Endothelial cell of umbilical vein (primary cell): Measurements from ENCODE around the gene AACS. TPM values are rescaled to one million over a fixed set of nuclear protein-coding genes. Genes with fewer than 3 reads are reported as not detected.

Experiments used
- BruUV-seq: library from RNA; stranded (reverse); fragments of 400-500 nt; replicated peaks from 2 replicates; lab custom pipeline; 2021; lab: Mats Ljungman, UMichigan
- CTCF ChIA-PET: fragments of 300-600, 350-600 bp; sonication (Branson Sonifier 250); formaldehyde crosslinking; loops from one replicate; lab custom pipeline; 2021; ENCODE audit warnings: antibody characterized with exemption, inconsistent platforms; lab: Charles Lee
- POLR2A ChIA-PET: fragments of 300-600, 350-600 bp; sonication (Branson Sonifier 250); formaldehyde crosslinking; loops from one replicate; lab custom pipeline; 2021; ENCODE audit warnings: antibody characterized with exemption, inconsistent platforms; lab: Charles Lee
- DNase-seq: peaks from one replicate; pipeline ENCODE4 v3.0.0-alpha.2; 2011; ENCODE audit warnings: low read depth, low spot score
- FAIRE-seq: peaks from 2 replicates; lab custom pipeline; 2011; peaks lifted over from hg19 to GRCh38; lab: Jason Lieb, UNC
- H2AFZ ChIP-seq: 2 replicates; pipeline ENCODE4 v1.6.0; 2012; ENCODE audit warnings: low read depth, low read length, control low read depth, inconsistent platforms
- H3K27ac ChIP-seq: 2 replicates; pipeline ENCODE4 v1.5.1; 2011; ENCODE audit warnings: low read depth, mild to moderate bottlenecking, control low read depth, low read length, moderate library complexity; ENCODE audit not compliant: insufficient read depth
- H3K27me3 ChIP-seq, 2 experiments: 2 replicates each; pipeline versions ENCODE4 v1.6.0 to v1.6.1; 2011; ENCODE audit warnings: low read length in 2 of 2, mixed read lengths in 1 of 2; ENCODE audit not compliant: control insufficient read depth in 2 of 2, insufficient read depth in 2 of 2
- H3K36me3 ChIP-seq, 2 experiments: 2 replicates in 1 of 2; 3 replicates in 1 of 2; pipeline ENCODE4 v1.5.1; 2011; ENCODE audit warnings: low read length in 2 of 2, mild to moderate bottlenecking in 1 of 2, moderate library complexity in 1 of 2; ENCODE audit not compliant: control insufficient read depth in 2 of 2, insufficient read depth in 2 of 2; ENCODE audit errors: extremely low read depth in 1 of 2
- H3K4me1 ChIP-seq: 3 replicates; pipeline ENCODE4 v1.5.1; 2011; ENCODE audit warnings: mild to moderate bottlenecking, low read length; ENCODE audit not compliant: control insufficient read depth, insufficient read depth; ENCODE audit errors: extremely low read depth
- H3K4me2 ChIP-seq: 2 replicates; pipeline ENCODE4 v1.6.1; 2011; ENCODE audit warnings: low read length, control low read depth, mixed read lengths; ENCODE audit not compliant: insufficient read depth
- H3K4me3 ChIP-seq, 3 experiments: fragments of 200-600 bp in 1 of 3; sonication (generic), shearing (Covaris generic) in 1 of 3; replicated peaks in 1 of 3; 2 replicates each; pipeline ENCODE4 v1.5.1; 2011 to 2016; ENCODE audit warnings: control low read depth in 3 of 3, low read length in 3 of 3, mild to moderate bottlenecking in 2 of 3, inconsistent platforms in 1 of 3, low read depth in 1 of 3, moderate library complexity in 1 of 3; ENCODE audit not compliant: insufficient read depth in 1 of 3
- H3K79me2 ChIP-seq: 2 replicates; pipeline ENCODE4 v1.6.0; 2012; ENCODE audit warnings: low read length, inconsistent platforms; ENCODE audit not compliant: control insufficient read depth, insufficient read depth
- H3K9ac ChIP-seq: replicated peaks from 2 replicates; pipeline ENCODE3; 2011; ENCODE audit warnings: low read length, control low read depth; ENCODE audit not compliant: insufficient read depth; ENCODE audit errors: extremely low read depth
- H3K9me1 ChIP-seq: replicated peaks from 3 replicates; pipeline ENCODE4 v1.6.0; 2011; ENCODE audit warnings: mild to moderate bottlenecking, low read length; ENCODE audit not compliant: control insufficient read depth, insufficient read depth; ENCODE audit errors: extremely low read depth
- H3K9me3 ChIP-seq: replicated peaks from 2 replicates; pipeline ENCODE4 v1.5.1; 2012; ENCODE audit warnings: low read length, inconsistent platforms; ENCODE audit not compliant: control insufficient read depth, insufficient read depth
- H4K20me1 ChIP-seq: replicated peaks from 2 replicates; pipeline ENCODE3; 2011; ENCODE audit warnings: mild to moderate bottlenecking, low read length; ENCODE audit not compliant: control insufficient read depth, insufficient read depth; ENCODE audit errors: extremely low read depth
- EZH2 ChIP-seq: IDR thresholded peaks from 2 replicates; pipeline ENCODE4 v1.6.1; 2012; ENCODE audit warnings: borderline replicate concordance, low read depth, mild to moderate bottlenecking, moderate library complexity, low read length, inconsistent platforms; ENCODE audit not compliant: severe bottlenecking
- FOS ChIP-seq: IDR thresholded peaks from 2 replicates; pipeline ENCODE4 v1.6.1; 2011; ENCODE audit warnings: mild to moderate bottlenecking, low read length, moderate library complexity, borderline replicate concordance; ENCODE audit not compliant: insufficient read depth
- GATA2 ChIP-seq: IDR thresholded peaks from 2 replicates; pipeline ENCODE4 v1.7.0; 2011; ENCODE audit warnings: low read depth, mild to moderate bottlenecking, moderate library complexity, mixed read lengths, low read length; ENCODE audit not compliant: insufficient read length, insufficient read depth
- JUN ChIP-seq: IDR thresholded peaks from 2 replicates; pipeline ENCODE4 v1.6.1; 2011; ENCODE audit warnings: borderline replicate concordance, low read depth; ENCODE audit not compliant: insufficient read length, insufficient read depth
- MYC ChIP-seq: IDR thresholded peaks from one replicate; pipeline ENCODE4 v1.6.1; 2011; ENCODE audit warnings: mild to moderate bottlenecking, low read depth, low read length
- POLR2A ChIP-seq: IDR thresholded peaks from 2 replicates; pipeline ENCODE4 v1.6.1; 2012; ENCODE audit warnings: low read depth, mild to moderate bottlenecking, control low read depth, low read length
- POLR2AphosphoS5 ChIP-seq: IDR thresholded peaks from 2 replicates; pipeline ENCODE4 v1.6.1; 2012; ENCODE audit warnings: low read depth, mild to moderate bottlenecking, control low read depth, low read length, moderate library complexity; ENCODE audit not compliant: insufficient read depth
- dilution Hi-C: fragments of 300-500 bp; cut with MboI; formaldehyde crosslinking; loops from one replicate; pipeline ENCODE4 v1.15.0; 2019; ENCODE audit warnings: low sequenced_read_pairs; ENCODE audit not compliant: extremely low pct_ligation_motif_present
- intact Hi-C: fragments of 100-400 bp; cut with micrococcal nuclease; formaldehyde crosslinking; loops from one replicate; pipeline ENCODE4 v1.10.0; 2022
- polyA plus RNA-seq, 4 experiments: library from polyadenylated mRNA; depleted of rRNA in 3 of 4; stranded (reverse) in 3 of 4; unstranded in 1 of 4; fragments of >200 nt; gene quantifications; 2 replicates each; pipeline versions ENCODE4 v1.2.1 to v1.2.3, GENCODE V29; 2011 to 2012; ENCODE audit warnings: missing spikeins in 1 of 4
- total RNA-seq: library from RNA; stranded (reverse); gene quantifications from 2 replicates; pipeline ENCODE4 v1.2.3, GENCODE V29; 2021
- TF ChIP-seq, protein P1 (sequence below): IDR thresholded peaks from 2 replicates; pipeline ENCODE4 v1.6.1; 2011; ENCODE audit not compliant: insufficient read depth, insufficient read length
- TF ChIP-seq, protein P2 (sequence below), 2 donors: IDR thresholded peaks; 1 replicate in 1 of 2; 2 replicates in 1 of 2; pipeline ENCODE4 v1.5.1; 2011; ENCODE audit warnings: low read length in 2 of 2, mild to moderate bottlenecking in 2 of 2, moderate library complexity in 2 of 2, control low read depth in 1 of 2, inconsistent platforms in 1 of 2, low read depth in 1 of 2; ENCODE audit not compliant: insufficient read depth in 1 of 2; ENCODE audit errors: extremely low read depth in 1 of 2

The AACS gene
- total and polyA plus RNA-seq, 2 donors (not counting 3 experiments of a cell fraction or from before 2014, with no cell fraction given): 34.7 to 40.3 TPM

DNA sequence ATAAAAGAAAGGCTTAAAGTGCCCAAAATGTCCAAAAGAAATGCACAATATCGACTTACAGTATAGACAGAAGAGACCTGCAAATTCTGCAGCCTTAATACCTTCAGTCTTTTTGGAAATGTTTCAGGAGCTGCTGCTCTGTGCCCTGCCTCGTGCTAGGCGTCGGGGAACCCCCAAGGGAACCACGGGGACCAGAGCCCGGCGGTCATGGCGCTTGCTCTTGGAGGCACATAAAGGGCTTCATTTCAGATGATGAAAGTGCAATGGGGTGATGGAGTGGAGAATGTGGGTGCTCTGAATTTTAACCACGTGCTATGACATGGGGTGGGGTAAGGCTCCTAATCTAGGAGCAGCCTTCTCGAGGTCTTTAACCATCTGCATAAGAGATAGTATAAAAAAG is 14.8 kb upstream of the AACS start:
- Histone ChIP-seq H3K4me3 (no peak overlapping the region), H3K9me3 (no peaks in the 10 kb centered on the region), H3K27me3 (no peaks in the 10 kb centered on the region), H3K9ac (no peak overlapping the region), H4K20me1 (no peaks in the 10 kb centered on the region), H3K9me1 (no peaks in the 10 kb centered on the region), H3K36me3 (no peaks in the 10 kb centered on the region), H3K4me2 (no peak overlapping the region), H3K79me2 (no peaks in the 10 kb centered on the region), H3K4me1 (peaks cover 4% of the 10 kb centered on the region), H3K27ac (no peak overlapping the region), H2AFZ (no peak overlapping the region)
- ChIA-PET CTCF (no interaction called here), POLR2A (interaction anchor here (0.5 kb wide), 1 partner anchor 40 kb away, joined by 3 read pairs; no protein-coding TSS in a partner anchor)
- peak; percentile 24 for FAIRE-seq
- no TSS peak for BruUV-seq
- dilution Hi-C loops (no loop called here), intact Hi-C loops (no loop called here)
- DNase-seq: no peak
- TF ChIP-seq FOS (no peak), JUN (no peak), POLR2AphosphoS5 (no peak), MYC (no peak), EZH2 (no peak), GATA2 (no peak), POLR2A (no peak)
- TF ChIP-seq, protein P1, sequence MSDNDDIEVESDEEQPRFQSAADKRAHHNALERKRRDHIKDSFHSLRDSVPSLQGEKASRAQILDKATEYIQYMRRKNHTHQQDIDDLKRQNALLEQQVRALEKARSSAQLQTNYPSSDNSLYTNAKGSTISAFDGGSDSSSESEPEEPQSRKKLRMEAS: no peak
- TF ChIP-seq, protein P2, sequence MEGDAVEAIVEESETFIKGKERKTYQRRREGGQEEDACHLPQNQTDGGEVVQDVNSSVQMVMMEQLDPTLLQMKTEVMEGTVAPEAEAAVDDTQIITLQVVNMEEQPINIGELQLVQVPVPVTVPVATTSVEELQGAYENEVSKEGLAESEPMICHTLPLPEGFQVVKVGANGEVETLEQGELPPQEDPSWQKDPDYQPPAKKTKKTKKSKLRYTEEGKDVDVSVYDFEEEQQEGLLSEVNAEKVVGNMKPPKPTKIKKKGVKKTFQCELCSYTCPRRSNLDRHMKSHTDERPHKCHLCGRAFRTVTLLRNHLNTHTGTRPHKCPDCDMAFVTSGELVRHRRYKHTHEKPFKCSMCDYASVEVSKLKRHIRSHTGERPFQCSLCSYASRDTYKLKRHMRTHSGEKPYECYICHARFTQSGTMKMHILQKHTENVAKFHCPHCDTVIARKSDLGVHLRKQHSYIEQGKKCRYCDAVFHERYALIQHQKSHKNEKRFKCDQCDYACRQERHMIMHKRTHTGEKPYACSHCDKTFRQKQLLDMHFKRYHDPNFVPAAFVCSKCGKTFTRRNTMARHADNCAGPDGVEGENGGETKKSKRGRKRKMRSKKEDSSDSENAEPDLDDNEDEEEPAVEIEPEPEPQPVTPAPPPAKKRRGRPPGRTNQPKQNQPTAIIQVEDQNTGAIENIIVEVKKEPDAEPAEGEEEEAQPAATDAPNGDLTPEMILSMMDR (IDR thresholded peaks at IDR 0.05; ENCODE audit: extremely low read depth in 1 of 2, insufficient read depth in 1 of 2, low read depth in 1 of 2, low read length in 2 of 2): no peak
